SHP77 treated with DMSO at 0.1 percent for 48 hours (cell line): ENCODE data around the gene NUP133.
"Not testable (repeated sequence)": the region's sequence is repeated elsewhere in the genome, so short reads cannot be mapped to it uniquely, and the experiment has no call there.

Experiments used
- DNase-seq: peaks from one replicate; lab custom pipeline; 2025; lab: John Stamatoyannopoulos, UW

NUP133 gene

GRCh38 chr1:229448845-229449244 lies 59.3 kb downstream of the NUP133 start:
- no peak for DNase-seq

DNA sequence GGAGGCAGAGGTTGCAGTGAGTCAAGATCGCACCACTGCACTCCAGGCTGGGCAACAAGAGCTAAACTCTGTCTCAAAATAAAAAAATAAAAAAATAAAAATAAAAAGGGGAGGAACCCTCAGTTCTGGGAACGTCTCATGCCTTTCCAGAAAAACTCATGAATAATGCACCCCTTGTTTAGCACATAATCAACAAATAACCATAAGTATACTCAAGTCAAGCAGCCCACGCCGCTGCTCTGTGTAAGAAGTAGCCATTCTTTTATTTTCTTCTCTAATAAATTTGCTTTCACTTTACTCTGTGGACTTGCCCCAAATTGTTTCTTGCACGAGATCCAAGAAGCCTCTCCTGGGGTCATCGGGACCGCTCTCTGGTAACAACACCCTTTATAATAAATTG lies 59.8 kb downstream of the NUP133 start:
- no peak for DNase-seq

- DNase-seq, result no peak
Observed at GRCh38 chr1:229447809-229448252, 60.3 kb downstream of the NUP133 start.

DNA sequence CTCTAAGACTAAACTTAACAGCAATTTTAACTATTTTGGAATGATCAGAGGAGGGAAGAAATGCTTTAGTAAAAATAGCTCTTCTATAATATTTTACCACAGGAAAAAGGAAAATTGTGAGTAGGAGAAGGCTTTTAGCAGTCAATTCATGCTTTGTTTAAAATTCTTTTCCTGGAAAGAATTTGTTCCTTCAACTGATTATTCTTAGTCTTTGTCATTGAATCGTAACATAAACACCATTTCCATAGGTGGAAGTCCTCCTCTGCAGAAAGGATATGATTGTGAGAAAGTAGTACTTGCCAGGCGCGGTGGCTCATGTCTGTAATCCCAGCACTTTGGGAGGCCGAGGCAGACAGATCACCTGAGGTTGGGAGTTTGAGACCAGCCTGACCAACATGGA lies 62.3 kb downstream of the NUP133 start:
- no peak for DNase-seq

GRCh38 chr1:229440851-229441537 lies 67.1 kb downstream of the NUP133 start:
- DNase-seq, result no peak

- DNase-seq, result no peak
Observed at GRCh38 chr1:229438021-229438420, 70.1 kb downstream of the NUP133 start.

- DNase-seq, result no peak
Observed at GRCh38 chr1:229437443-229437842, 70.7 kb downstream of the NUP133 start.

DNA sequence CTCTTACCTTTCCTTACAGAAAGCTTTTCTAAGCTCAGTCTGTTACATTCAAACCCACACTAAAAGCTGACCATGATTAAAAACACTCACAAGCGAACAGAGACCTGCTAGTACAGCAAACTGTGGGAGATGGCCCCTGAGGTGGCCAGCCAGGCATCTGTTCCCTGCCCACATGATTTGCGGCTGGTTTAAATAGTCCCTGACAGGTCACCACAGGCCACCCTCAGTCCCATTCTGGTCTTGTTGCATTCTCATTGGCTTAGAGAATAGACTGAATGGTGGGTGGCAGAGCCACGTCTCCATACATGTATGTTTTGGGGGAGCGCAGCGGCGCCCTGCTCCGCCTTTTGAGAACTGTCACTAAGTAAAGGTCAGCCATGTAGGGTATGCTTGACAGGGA lies 71.9 kb downstream of the NUP133 start:
- no peak for DNase-seq

GRCh38 chr1:229434641-229435051 lies 73.5 kb downstream of the NUP133 start:
- DNase-seq, result no peak

DNA sequence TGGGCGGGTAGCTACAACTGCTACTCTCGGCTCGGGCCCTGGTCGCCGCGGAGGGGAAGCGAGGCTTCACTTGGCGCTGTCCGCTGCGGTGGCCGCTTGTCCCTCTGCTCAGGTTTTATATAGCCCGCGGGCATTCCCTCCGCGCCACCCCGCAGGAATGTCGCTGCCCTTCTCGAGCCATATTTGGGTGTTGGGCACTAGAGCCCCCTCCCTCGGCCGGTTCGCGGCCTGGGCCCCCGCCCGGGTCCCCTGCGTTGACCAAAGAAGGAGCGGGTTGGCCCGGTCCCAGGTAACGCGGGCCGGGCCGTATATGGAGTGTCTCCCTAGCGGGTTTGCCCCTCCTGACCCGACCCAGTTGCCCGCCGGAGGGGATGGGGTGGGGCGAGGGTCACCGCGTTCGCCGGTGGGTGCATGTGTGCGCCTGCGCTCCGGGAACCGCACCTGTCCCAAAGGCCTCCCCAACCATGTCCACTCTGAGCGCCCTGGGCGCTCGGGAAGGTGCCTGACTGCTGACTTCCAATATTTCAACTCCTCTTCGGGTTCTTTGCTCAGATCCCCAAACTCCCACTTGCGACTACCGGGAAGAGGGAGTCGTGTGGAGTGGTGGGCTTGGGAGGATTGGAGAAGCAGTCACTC lies 74.0 kb downstream of the NUP133 start, which contains the start of gene ACTA1:
TSS of gene ACTA1 (minus strand) at position 90 of the 636 bp plus-strand sequence. CDS start 979 bp downstream, outside the sequence.
- DNase-seq, result no peak

DNA sequence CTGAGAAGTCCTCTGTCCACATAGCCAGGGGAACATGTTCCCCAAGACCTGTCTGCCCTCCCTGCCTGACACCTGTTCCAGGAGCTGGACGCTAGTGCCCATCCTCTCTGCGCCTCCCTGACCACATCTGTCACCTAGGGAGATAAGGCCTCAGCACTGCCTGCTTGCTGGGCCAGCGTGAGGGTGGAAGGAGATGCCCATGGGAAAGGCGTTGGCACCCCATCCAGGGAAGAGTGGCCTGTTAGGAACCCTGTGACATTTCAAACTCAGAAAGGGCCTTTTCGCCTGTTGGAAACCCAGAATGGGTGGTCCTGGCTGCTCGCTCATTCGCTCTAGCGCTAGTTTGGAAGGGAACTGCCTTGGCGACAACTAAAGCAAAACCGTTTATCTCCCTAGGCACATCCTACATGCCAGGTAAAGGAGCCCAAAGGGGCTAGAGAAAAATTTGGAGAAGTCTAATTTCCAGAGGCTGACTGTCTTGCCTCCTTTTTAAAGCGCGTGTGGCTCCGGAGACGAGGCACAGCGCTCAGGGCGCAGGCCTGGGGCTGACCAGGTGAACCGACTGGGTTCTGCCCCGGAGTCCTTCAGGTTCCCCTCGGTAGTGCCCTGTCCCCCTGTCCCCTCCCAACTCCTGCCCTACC lies 74.7 kb downstream of the NUP133 start:
- DNase-seq, result no peak

- no peak for DNase-seq
Observed at GRCh38 chr1:229432905-229433304, 75.2 kb downstream of the NUP133 start.

DNA sequence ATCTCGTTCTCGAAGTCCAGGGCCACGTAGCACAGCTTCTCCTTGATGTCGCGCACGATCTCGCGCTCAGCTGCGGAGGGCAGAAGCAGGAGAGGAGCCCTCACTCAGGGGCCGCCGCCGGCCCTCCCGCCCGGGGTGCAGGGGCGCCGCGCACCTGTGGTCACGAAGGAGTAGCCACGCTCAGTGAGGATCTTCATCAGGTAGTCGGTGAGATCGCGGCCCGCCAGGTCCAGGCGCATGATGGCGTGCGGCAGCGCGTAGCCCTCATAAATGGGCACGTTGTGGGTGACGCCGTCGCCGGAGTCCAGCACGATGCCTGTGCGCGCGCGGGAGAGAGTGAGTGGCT lies 76.1 kb downstream of the NUP133 start:
- DNase-seq, result no peak

DNA sequence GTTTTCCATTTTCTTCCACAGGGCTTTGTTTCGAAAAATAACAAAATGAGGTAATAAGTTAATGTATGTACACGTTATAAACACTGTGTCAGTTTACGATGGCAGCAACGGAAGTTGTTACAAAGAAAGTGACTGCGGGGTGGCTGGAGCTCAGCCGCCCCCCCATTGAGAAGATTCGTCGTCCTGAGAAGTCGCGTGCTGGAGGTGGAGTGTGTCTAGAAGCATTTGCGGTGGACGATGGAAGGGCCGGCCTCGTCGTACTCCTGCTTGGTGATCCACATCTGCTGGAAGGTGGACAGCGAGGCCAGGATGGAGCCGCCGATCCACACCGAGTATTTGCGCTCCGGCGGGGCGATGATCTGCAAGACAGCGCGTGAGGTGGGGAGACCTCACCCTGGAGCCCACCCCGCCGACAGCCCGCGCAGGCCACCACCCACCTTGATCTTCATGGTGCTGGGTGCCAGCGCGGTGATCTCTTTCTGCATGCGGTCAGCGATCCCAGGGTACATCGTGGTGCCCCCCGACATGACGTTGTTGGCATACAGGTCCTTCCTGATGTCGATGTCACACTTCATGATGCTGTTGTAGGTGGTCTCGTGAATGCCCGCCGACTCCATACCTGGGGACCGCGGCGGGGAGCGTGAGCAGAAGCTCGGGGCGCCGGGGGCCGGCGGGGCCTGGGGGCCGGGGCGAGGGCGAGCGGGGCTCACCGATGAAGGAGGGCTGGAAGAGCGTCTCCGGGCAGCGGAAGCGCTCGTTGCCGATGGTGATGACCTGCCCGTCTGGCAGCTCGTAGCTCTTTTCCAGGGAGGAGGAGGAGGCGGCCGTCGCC lies 76.6 kb downstream of the NUP133 start:
- DNase-seq, result no peak

DNA sequence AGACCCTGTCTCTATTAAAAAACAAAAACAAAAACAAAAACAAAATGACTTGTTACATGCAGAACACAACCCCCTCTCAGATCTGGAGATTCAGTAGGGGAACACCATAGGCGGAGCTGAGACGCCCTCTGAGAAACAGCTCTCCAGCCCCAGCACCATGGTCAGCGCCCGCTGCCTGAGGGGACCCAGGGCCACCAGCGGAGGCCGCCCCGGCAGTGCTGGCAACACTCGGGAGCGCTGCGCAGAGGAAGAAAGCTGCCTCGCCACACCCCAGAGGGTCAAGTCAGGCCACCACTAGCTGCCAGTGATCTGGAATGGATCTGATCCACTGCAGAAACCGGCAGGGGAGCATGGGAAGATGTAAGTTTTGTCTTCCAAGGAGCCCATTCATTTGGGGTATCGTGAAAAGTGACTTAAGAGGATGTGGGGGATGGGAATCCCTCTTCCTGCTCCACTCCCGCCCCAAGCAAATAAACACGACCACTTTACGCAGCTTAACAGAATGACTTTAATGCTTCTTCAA lies 77.3 kb downstream of the NUP133 start:
- no peak for DNase-seq

GRCh38 chr1:229428256-229428655 lies 79.9 kb downstream of the NUP133 start:
- DNase-seq, result no peak

DNA sequence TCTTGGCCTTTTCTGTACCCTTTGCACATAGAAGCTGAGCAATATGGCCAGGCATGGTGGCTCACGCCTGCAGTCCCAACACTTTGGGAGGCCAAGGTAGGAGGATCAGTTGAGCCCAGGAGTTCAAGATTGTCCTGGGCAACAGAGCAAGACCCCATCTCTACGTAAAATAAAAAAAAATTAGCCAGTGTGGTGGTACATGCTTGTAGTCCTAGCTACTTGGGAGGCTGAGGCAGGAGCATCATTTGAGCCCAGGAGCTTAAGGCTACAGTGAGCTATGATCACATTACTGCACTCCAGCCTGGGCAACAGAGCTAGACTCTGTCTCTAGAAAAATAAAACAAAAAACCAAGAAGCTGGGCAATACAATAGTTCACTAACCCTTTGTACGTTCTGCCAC lies 80.6 kb downstream of the NUP133 start:
- DNase-seq, result no peak

- DNase-seq, result no peak
Observed at GRCh38 chr1:229425564-229426159, 82.5 kb downstream of the NUP133 start.

DNA sequence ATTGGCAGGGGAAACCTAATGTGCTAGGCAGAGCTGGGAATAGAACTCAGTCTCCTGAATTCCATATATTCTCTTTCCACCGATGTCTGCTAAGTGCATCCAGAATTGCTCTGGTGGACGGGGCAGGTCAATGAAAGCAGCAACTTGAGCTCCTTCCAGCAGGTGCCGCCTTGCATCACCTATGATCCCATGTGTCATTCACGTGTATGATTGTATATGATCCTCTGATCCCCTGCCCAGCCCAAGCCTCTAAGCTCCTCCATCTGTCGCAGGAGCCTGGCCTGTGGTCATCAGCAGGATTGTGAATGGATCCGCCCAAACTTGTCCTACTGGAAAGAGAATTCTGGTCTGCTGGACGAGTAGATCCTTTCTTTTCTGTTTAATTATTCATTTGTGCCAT lies 87.4 kb downstream of the NUP133 start:
- DNase-seq, result peak; percentile 13

- DNase-seq, result no peak
Observed at GRCh38 chr1:229420224-229420623, 87.9 kb downstream of the NUP133 start.

DNA sequence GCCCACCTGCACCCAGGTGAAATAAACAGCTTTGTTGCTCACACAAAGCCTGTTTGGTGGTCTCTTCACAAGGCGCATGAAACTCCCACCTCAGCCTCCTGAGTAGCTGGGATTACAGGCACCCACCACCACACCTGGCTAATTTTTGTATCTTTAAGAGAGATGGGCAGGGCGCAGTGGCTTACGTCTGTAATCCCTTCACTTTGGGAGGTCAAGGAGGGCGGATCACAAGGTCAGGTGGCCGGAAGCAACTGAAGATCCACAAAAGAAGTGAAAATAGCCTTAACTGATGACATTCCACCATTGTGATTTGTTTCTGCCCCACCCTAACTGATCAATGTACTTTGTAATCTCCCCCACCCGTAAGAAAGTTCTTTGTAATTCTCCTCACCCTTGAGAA lies 89.6 kb downstream of the NUP133 start:
- not testable (repeated sequence) for DNase-seq

GRCh38 chr1:229412810-229413209 lies 95.3 kb downstream of the NUP133 start:
- not testable (repeated sequence) for DNase-seq
